Heart right ventricle (tissue), 16 donors: ENCODE measurements around the gene HIBCH. TPM values are rescaled to one million over a fixed set of nuclear protein-coding genes. Genes with fewer than 3 reads are reported as not detected.
"Not testable (repeated sequence)": the region's sequence is repeated elsewhere in the genome, so short reads cannot be mapped to it uniquely, and the experiment has no call there.

Source experiments
- ATAC-seq, 8 donors: fragments of 200-7000 bp; cut with Tn5 transposase; one replicate each; pipeline ENCODE4 v1.9.1; 2020; ENCODE audit warnings: mild to moderate bottlenecking in 8 of 8, moderate library complexity in 8 of 8, moderate number of reproducible peaks in 1 of 8
- DNase-seq, 2 donors: peaks; one replicate each; pipeline ENCODE4 v3.0.0-alpha.2; 2020
- H3K27ac ChIP-seq, 10 donors: fragments of 200-600 bp; sonication (generic) in 2 of 10; one replicate each; pipeline versions ENCODE4 v1.5.0 to v1.8.0; 2020 to 2022; ENCODE audit warnings: mild to moderate bottlenecking in 3 of 10
- H3K27me3 ChIP-seq, 7 donors: fragments of 200-600 bp; one replicate each; pipeline ENCODE4 v1.8.0; 2021 to 2022; ENCODE audit warnings: mild to moderate bottlenecking in 2 of 7
- H3K36me3 ChIP-seq, 9 donors: fragments of 200-600 bp; sonication (generic) in 1 of 9; one replicate each; pipeline versions ENCODE4 v1.5.0 to v1.8.0; 2020 to 2022; ENCODE audit warnings: mild to moderate bottlenecking in 2 of 9
- H3K4me1 ChIP-seq, 9 donors: fragments of 200-600 bp; sonication (generic) in 1 of 9; one replicate each; pipeline versions ENCODE4 v1.5.0 to v1.8.0; 2020 to 2022; ENCODE audit warnings: mild to moderate bottlenecking in 4 of 9
- H3K4me3 ChIP-seq, 10 donors: fragments of 200-600 bp; sonication (generic) in 2 of 10; one replicate each; pipeline versions ENCODE4 v1.5.0 to v1.8.0; 2020 to 2022; ENCODE audit warnings: mild to moderate bottlenecking in 7 of 10, moderate library complexity in 2 of 10
- H3K9me3 ChIP-seq, 11 donors: fragments of 200-600 bp in 10 of 11; sonication (generic) in 2 of 11; one replicate each; pipeline versions ENCODE4 v1.5.0 to v1.8.0; 2013 to 2022; ENCODE audit warnings: mild to moderate bottlenecking in 2 of 11, control low read depth in 1 of 11, moderate library complexity in 1 of 11
- WGBS, 2 donors: extraction: QIAGEN DNeasy Blood & Tissue Kit; methylation state at CpG; one replicate each; pipeline ENCODE4 v1.1.7; 2013; ENCODE audit warnings: inconsistent platforms in 1 of 2; 5-methylcytosine and 5-hydroxymethylcytosine counted together
- intact Hi-C, 10 donors: fragments of 100-400 bp; cut with DNase I; formaldehyde crosslinking; loops; one replicate each; pipeline versions ENCODE4 v1.11.1 to v1.14.2; 2022
- polyA plus RNA-seq, 2 donors: library from polyadenylated mRNA; stranded (reverse); fragments of 200-250 nt; gene quantifications; one replicate each; pipeline ENCODE4 v1.2.3, GENCODE V29; 2013
- total RNA-seq, 10 donors: library from RNA; stranded (reverse); fragmentation: NEBNext Ultra II Directional in 3 of 10; extraction: Animal tissue kit (Norgen Biotek cat#: 25700) in 3 of 10; gene quantifications; one replicate each; pipeline versions ENCODE4 v1.2.1 to v1.2.4, GENCODE V29; 2021 to 2023
- TF ChIP-seq, protein P1 (sequence below), 9 donors: fragments of 200-600 bp; sonication (generic) in 2 of 9; IDR thresholded peaks; one replicate each; pipeline versions ENCODE4 v1.5.0 to v1.8.0; 2021 to 2022; ENCODE audit warnings: antibody characterized with exemption in 9 of 9, mild to moderate bottlenecking in 5 of 9, moderate library complexity in 1 of 9
- donor health status: Arrhythmogenic right ventricular cardiomyopathy.
- donor health status: ischemic (EF 13 %, LVEDD 7.1; RV severe dilation, severe dysfunction).
- donor health status: healthy with polysubstance abuse.
- donor health status: DM: no; HTN: yes; CAD: no.
- donor health status: DM: no; HTN: no; CAD: no.
- donor health status: ischemic (EF 25% LVEDD 6.9; RV normal size, moderate dysfunction).
- donor health status: ischemic (EF 25% LVEDD 5.7; RV mildly dilated, moderate dysfunction).
- donor health status: healthy.
- donor health status: DM: yes; HTN: yes; CAD: no.
- donor health status: Ischemic cardiomyopathy.
- donor health status: ischemic (EF 35%, LVEDD 5.7; RV mildly dilated, moderate dysfunction).
- donor health status: nonischemic (EF 11% LVEDD 7.7; RV severe dilation, severe dysfunction).
- donor health status: DM: yes; HTN: yes; CAD: no.
- donor health status: PGD.
- donor health status: ischemic (EF 29% LVEDD 5.4; RV normal size, mild dysfunction).
- donor health status: nonischemic (EF 23%, LVEDD 6.1; RV moderate dilation, normal function).

The HIBCH gene
- total and polyA plus RNA-seq, 12 donors: 7.7 to 38.4 (median 24.8) TPM

DNA sequence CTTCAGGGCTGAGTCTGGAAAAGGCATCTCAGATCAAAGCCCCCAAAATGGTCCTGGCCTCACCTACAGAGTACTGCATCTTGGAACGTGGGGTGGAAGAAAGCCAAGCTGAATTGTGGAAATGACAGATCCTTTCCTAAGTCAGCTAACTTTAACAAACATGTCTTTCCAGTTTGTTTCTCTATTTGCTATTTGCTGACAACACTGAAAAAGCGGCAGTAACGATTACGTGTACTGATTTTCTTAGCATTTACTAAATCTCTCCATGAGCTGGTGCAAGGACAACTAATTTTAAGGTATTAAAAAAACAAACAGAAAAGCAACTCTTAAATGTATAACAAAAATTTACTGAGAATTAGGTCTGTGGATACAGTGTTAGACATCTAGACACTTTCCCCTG lies 1.1 kb downstream of the HIBCH start:
- WGBS, 2 donors: 64 to 71% methylated on average over 4 of the region's 4 CpGs
- no peaks in the 10 kb centered on the region for H3K27me3 ChIP-seq
- peaks cover 0 to 29% (median 19%) of the 10 kb centered on the region in 9 donors for H3K4me1 ChIP-seq
- DNase-seq (no peak), ATAC-seq (no peak)
- H3K36me3 ChIP-seq: no peaks in the 10 kb centered on the region
- H3K4me3 ChIP-seq: peak overlapping the region in 8 of 10 donors; percentile 67 to 91 (median 76)
- peak overlapping the region in 6 of 10 donors; percentile 88 to 92 (median 90) for H3K27ac ChIP-seq
- intact Hi-C loops: no loop called here
- no peaks in the 10 kb centered on the region for H3K9me3 ChIP-seq
- TF ChIP-seq, protein P1, sequence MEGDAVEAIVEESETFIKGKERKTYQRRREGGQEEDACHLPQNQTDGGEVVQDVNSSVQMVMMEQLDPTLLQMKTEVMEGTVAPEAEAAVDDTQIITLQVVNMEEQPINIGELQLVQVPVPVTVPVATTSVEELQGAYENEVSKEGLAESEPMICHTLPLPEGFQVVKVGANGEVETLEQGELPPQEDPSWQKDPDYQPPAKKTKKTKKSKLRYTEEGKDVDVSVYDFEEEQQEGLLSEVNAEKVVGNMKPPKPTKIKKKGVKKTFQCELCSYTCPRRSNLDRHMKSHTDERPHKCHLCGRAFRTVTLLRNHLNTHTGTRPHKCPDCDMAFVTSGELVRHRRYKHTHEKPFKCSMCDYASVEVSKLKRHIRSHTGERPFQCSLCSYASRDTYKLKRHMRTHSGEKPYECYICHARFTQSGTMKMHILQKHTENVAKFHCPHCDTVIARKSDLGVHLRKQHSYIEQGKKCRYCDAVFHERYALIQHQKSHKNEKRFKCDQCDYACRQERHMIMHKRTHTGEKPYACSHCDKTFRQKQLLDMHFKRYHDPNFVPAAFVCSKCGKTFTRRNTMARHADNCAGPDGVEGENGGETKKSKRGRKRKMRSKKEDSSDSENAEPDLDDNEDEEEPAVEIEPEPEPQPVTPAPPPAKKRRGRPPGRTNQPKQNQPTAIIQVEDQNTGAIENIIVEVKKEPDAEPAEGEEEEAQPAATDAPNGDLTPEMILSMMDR (IDR thresholded peaks at IDR 0.05): no peak

DNA sequence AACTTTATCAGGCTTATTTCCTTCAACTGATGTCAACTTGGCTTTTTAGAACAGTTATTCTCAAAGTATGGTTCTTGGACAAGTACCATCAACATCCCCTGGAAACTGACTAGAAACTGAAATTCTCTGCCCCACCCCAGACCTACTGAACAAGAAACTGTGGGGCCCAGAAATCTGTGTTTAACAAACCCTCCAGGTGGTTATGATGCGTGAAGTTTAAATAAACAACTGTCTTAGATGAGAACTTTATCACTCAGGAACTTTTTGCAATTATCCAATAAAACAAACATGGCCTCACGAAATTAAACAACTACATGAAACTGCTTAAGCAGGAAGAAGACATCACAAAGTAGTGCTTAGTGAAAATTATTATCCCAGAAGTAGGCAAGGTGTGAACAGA lies 4.4 kb downstream of the HIBCH start:
- Histone ChIP-seq H3K27me3 (no peaks in the 10 kb centered on the region), H3K4me3 (no peak overlapping the region)
- TF ChIP-seq, protein P1 (IDR thresholded peaks at IDR 0.05): no peak

DNA sequence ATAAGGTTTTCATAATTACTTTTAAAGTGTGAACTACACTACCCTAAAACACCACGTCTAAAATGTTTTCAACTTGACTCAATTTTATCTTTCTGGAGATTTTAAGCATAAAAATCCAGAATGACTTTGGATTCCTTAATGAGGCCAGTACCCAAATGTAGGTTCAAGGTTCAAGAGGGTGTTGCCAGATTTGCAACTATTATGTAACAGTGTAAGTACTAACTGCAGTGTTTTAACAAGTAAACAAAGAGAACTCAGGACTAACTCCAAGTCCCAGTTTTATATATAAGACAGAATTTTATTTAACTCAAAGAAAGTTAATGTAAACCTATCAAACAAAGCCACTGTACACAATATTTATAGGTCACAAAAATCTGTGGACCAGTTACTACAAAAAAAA lies 5.7 kb downstream of the HIBCH start:
- Histone ChIP-seq H3K27me3 (no peaks in the 10 kb centered on the region), H3K27ac (no peak overlapping the region), H3K36me3 (peaks cover 0 to 40% (median 0%) of the 10 kb centered on the region in 9 donors), H3K4me1 (peaks cover 0 to 28% (median 11%) of the 10 kb centered on the region in 9 donors), H3K9me3 (no peaks in the 10 kb centered on the region), H3K4me3 (no peak overlapping the region)
- ATAC-seq (no peak), DNase-seq (no peak)
- TF ChIP-seq, protein P1 (IDR thresholded peaks at IDR 0.05): no peak
- intact Hi-C loops: no loop called here
- 76 to 91% methylated on average over 1 of the region's 1 CpG for whole genome bisulfite sequencing, 2 donors

More for the DNA sequence above, 4.4 kb downstream of the HIBCH start:
- intact Hi-C loops: no loop called here
- Histone ChIP-seq H3K36me3 (peaks cover 0 to 26% (median 0%) of the 10 kb centered on the region in 9 donors), H3K27ac (no peak overlapping the region), H3K9me3 (no peaks in the 10 kb centered on the region), H3K4me1 (peaks cover 0 to 33% (median 18%) of the 10 kb centered on the region in 9 donors)
- WGBS, 2 donors: 92 to 93% methylated on average over 2 of the region's 2 CpGs
- no peak for DNase-seq
- no peak for ATAC-seq

DNA sequence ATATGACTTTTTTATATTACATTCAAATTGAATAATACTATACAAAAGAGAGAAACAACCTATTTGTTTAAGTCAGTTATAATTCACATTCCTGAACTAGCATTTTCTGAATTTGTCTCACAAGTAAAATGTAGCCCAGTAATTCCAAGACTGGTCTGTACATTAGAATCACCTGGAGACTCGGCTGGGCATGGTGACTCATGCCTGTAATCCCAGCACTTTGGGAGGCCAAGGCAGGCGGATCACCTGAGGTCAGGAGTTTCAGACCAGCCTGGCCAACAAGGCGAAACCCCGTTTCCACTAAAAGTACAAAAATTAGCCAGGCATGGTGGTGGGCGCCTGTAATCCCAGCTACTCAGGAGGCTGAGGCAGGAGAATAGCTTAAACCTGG lies 7.0 kb downstream of the HIBCH start:
- DNase-seq, H3K27me3 ChIP-seq, H3K4me3 ChIP-seq, intact Hi-C loops, H3K27ac ChIP-seq, ATAC-seq, H3K9me3 ChIP-seq: not testable (repeated sequence)
- peaks cover 0 to 17% (median 0%) of the 10 kb centered on the region in 9 donors for H3K4me1 ChIP-seq
- WGBS, 2 donors: 91 to 95% methylated on average over 5 of the region's 5 CpGs
- peaks cover 0 to 52% (median 0%) of the 10 kb centered on the region in 9 donors for H3K36me3 ChIP-seq

DNA sequence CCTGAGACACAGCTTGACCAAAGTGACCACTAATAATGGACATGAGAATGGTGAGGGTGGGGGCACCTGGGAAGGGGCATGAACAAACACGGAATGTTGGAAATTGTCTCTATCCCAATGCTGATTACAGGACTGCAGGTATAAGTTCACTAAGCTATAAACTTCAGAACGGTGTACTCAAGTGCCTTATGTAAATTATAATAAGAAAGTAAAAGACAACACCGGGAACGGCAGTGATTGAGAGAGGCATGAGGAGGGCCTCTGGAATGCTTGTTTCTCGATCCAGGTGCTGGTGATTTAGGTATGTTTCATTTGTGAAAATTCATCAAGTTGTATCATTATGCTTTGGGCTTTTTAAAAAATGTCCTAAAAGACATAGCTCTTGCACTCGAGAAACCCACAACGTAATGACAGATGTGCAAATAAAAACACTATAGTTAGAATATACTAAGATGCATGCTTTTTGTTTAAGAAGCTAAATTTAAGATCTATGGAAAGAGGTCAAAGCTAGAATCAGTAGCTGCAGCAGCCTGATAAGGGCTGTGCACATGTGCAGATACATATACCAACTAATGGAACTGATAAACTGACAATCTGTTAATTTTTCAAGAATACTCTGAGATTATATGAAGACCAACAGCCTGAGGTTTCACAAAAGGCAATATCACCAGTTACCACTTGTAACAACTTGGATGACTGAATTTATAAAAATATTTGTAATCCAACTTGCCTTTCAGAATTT lies 7.6 kb downstream of the HIBCH start:
- WGBS, 2 donors: 88 to 92% methylated on average over 7 of the region's 7 CpGs
- DNase-seq (no peak), ATAC-seq (no peak)
- H3K27me3 ChIP-seq: no peaks in the 10 kb centered on the region
- TF ChIP-seq, protein P1 (IDR thresholded peaks at IDR 0.05): no peak
- H3K36me3 ChIP-seq: peaks cover 0 to 57% (median 0%) of the 10 kb centered on the region in 9 donors
- no peaks in the 10 kb centered on the region for H3K9me3 ChIP-seq
- H3K27ac ChIP-seq: no peak overlapping the region
- intact Hi-C loops: no loop called here
- no peak overlapping the region for H3K4me3 ChIP-seq
- peaks cover 0 to 17% (median 0%) of the 10 kb centered on the region in 9 donors for H3K4me1 ChIP-seq
